ENCODE measurements around the gene TEK.

DNA sequence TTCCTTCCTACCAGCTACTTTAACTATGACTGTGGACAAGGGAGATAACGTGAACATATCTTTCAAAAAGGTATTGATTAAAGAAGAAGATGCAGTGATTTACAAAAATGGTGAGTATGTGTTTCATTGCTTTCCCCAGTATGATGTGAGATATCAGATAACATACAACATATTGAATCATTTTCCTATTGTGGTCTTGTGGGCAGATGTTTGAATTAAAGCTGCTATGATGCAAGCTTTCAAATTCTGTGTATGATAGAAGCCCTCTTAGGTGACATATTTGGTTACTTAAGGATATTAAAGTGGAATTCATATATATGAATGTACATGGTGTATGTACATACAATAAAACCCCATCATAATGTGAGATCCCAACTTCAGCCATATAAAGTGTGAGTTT is 59.5 kb downstream of the TEK start:
- TF ChIP-seq POLR2AphosphoS5 (IDR thresholded peaks at IDR 0.05; ENCODE audit: low read depth, low read length) (no peak), TAF1 (IDR thresholded peaks at IDR 0.05; ENCODE audit: borderline replicate concordance, insufficient read depth, low read length) (no peak)
